ENCODE results near the gene NOTO.

The NOTO gene

DNA sequence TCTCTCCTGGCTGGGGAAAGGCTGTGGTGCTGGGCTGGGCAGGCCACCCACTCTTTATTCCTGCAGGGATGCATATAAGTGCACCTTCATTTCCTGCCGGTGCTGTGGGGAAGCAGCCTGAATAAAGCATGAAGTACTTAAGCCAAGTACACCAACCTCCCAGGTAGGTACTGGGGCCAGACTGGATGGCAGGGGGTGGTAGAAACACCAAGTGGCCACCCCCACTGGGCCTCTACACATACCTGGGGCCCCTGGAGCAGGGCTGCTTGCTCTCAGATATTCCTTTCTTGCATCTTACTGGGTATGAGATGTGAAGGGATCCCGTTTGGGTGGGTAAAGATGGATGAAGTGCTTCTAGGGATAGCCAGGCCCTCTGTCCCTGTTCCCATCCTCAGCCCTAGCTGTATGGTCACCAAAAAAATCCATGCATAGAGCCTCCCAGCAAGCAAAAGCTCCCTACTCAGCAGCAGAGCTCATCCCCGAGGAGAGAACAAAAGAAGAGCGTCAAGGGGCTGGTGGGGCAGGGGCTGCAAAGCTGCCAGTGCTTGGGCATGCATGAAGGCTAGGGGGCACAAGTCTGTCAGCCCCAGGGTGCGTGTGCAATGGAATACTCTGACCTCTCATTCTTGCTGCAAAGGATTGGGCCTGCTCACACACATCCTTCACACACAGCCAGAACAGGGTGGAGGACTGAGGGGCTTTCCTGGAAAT, 53.7 kb downstream of the NOTO start:
- H3K9me3 Mint-ChIP-seq = no peaks in the 10 kb centered on the region
- TF ChIP-seq, protein P1, sequence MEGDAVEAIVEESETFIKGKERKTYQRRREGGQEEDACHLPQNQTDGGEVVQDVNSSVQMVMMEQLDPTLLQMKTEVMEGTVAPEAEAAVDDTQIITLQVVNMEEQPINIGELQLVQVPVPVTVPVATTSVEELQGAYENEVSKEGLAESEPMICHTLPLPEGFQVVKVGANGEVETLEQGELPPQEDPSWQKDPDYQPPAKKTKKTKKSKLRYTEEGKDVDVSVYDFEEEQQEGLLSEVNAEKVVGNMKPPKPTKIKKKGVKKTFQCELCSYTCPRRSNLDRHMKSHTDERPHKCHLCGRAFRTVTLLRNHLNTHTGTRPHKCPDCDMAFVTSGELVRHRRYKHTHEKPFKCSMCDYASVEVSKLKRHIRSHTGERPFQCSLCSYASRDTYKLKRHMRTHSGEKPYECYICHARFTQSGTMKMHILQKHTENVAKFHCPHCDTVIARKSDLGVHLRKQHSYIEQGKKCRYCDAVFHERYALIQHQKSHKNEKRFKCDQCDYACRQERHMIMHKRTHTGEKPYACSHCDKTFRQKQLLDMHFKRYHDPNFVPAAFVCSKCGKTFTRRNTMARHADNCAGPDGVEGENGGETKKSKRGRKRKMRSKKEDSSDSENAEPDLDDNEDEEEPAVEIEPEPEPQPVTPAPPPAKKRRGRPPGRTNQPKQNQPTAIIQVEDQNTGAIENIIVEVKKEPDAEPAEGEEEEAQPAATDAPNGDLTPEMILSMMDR (IDR thresholded peaks at IDR 0.05; ENCODE audit: unreplicated experiment in 3 of 3) = no peak
- no peak overlapping the region for H3K27ac Mint-ChIP-seq
- no peaks in the 10 kb centered on the region for H3K27me3 Mint-ChIP-seq (ENCODE audit: low read depth)
- H3K36me3 Mint-ChIP-seq (ENCODE audit: low read depth) = peaks cover 17% of the 10 kb centered on the region
- H3K4me3 Mint-ChIP-seq = no peak overlapping the region
- H3K4me1 Mint-ChIP-seq = no peaks in the 10 kb centered on the region

DNA sequence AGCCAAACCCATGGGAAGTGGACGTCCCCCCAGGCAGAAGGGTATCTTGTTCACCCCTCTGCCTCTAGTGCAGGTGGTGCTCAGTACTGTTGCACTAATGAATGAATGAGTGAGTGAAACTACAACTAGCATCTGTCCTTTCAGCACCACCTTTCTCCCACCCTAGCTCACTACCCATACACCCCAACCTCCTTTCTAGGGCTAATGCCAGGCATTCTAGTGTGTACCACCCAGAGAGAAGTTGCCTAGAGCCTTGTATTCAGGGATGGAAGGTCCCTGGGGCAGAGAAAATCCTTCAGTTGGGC, 54.2 kb downstream of the NOTO start:
- H3K27ac Mint-ChIP-seq = no peak overlapping the region
- H3K4me1 Mint-ChIP-seq = no peaks in the 10 kb centered on the region
- peaks cover 15% of the 10 kb centered on the region for H3K36me3 Mint-ChIP-seq (ENCODE audit: low read depth)
- TF ChIP-seq, protein P1 (IDR thresholded peaks at IDR 0.05; ENCODE audit: unreplicated experiment in 3 of 3) = no peak
- no peak overlapping the region for H3K4me3 Mint-ChIP-seq
- no peaks in the 10 kb centered on the region for H3K27me3 Mint-ChIP-seq (ENCODE audit: low read depth)
- H3K9me3 Mint-ChIP-seq = no peaks in the 10 kb centered on the region

DNA sequence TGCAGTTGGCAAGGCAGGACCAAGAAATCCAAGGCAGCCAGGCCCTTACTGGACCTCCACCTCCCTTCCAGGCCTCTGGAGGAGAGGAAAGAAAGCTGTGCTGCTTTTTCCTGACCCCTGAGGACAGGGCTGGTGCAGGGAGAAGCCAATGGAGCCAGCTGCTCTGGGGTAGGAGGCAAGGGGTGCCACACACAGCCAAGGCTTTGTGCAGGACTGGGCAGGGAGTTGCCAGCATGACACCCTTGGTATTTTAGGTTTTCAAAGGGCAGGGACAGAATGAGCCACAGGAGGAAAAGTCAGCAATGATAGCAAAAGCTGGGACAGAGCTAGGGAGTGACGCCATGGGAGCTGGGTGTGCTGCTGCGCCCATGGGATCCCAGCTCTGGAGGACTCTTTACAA, 54.6 kb downstream of the NOTO start:
- Mint-ChIP-seq H3K4me1 (no peaks in the 10 kb centered on the region), H3K9me3 (no peaks in the 10 kb centered on the region), H3K27me3 (ENCODE audit: low read depth) (no peaks in the 10 kb centered on the region), H3K36me3 (ENCODE audit: low read depth) (peaks cover 13% of the 10 kb centered on the region), H3K27ac (no peak overlapping the region), H3K4me3 (no peak overlapping the region)
- TF ChIP-seq, protein P1 (IDR thresholded peaks at IDR 0.05; ENCODE audit: unreplicated experiment in 3 of 3) = no peak

GRCh38 chr2:73257425-73258125, 55.2 kb downstream of the NOTO start:
- TF ChIP-seq, protein P1 (IDR thresholded peaks at IDR 0.05; ENCODE audit: unreplicated experiment in 3 of 3) = no peak
- Mint-ChIP-seq H3K4me1 (no peaks in the 10 kb centered on the region), H3K4me3 (no peak overlapping the region), H3K27ac (no peak overlapping the region), H3K36me3 (ENCODE audit: low read depth) (peaks cover 9% of the 10 kb centered on the region), H3K9me3 (no peaks in the 10 kb centered on the region), H3K27me3 (ENCODE audit: low read depth) (no peaks in the 10 kb centered on the region)

DNA sequence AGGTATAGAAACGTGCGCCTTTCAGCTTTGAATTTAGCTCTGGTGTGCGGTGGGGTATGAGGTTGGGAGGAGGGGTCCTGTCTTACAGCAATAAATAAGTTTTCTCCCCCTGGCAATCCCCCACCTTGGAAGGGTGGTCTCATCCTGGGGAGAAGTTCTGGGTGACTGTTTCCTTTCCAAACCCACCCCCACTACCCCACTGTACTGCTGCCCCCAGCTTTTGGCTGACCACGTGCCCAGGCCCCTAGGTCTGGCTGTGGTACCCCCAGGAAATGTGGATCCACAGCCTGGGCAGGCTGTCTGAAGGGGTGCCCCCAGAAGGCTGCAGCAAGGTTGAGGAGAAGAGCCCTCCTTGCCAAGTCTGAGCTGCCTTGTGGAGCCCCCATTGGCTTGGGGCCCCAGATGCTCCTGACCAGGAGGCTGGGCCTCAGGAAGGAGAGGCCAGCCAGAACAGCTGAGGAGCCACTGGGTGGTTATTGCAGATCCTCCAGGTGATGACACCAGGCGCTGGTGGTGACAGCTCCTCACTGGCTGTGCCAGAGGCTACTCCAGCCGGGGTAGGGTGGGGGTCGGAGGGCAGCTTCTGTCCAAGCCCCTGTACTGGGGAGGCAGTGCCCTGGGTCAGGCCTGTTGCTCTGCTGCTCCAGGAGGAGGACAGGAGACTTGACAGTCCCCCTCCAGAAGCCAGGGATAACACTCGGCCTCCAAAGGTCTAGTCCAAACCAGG, 56.0 kb downstream of the NOTO start:
- no peaks in the 10 kb centered on the region for H3K9me3 Mint-ChIP-seq
- TF ChIP-seq, protein P1 (IDR thresholded peaks at IDR 0.05; ENCODE audit: unreplicated experiment in 3 of 3) = no peak
- no peaks in the 10 kb centered on the region for H3K27me3 Mint-ChIP-seq (ENCODE audit: low read depth)
- no peaks in the 10 kb centered on the region for H3K4me1 Mint-ChIP-seq
- H3K4me3 Mint-ChIP-seq = no peak overlapping the region
- H3K36me3 Mint-ChIP-seq (ENCODE audit: low read depth) = peaks cover 2% of the 10 kb centered on the region
- no peak overlapping the region for H3K27ac Mint-ChIP-seq
